Immature natural killer cell (primary cell): Measurements from ENCODE around the gene DCN. TPM values are rescaled to one million over a fixed set of nuclear protein-coding genes. Genes with fewer than 3 reads are reported as not detected.

Source experiments
- DNase-seq, 3 donors: peaks; one replicate each; pipeline ENCODE4 v3.0.0; 2022; ENCODE audit warnings: mixed read lengths in 1 of 3
- H3K27ac Mint-ChIP-seq, 6 donors: one replicate each; pipeline ENCODE4 v1.8.0; 2020; ENCODE audit warnings: mixed read lengths in 6 of 6, mild to moderate bottlenecking in 5 of 6, inconsistent platforms in 4 of 6, moderate library complexity in 3 of 6
- H3K27me3 Mint-ChIP-seq, 3 donors: one replicate each; pipeline ENCODE4 v1.8.0; 2020 to 2021; ENCODE audit warnings: low read depth in 3 of 3, mild to moderate bottlenecking in 3 of 3, mixed read lengths in 3 of 3, moderate library complexity in 3 of 3, inconsistent platforms in 1 of 3
- H3K36me3 Mint-ChIP-seq, 3 donors: one replicate each; pipeline ENCODE4 v1.8.0; 2020; ENCODE audit warnings: mixed read lengths in 3 of 3, inconsistent platforms in 2 of 3, mild to moderate bottlenecking in 2 of 3
- H3K4me1 Mint-ChIP-seq, 2 donors: one replicate each; pipeline ENCODE4 v1.8.0; 2020; ENCODE audit warnings: inconsistent platforms in 2 of 2, mild to moderate bottlenecking in 2 of 2, mixed read lengths in 2 of 2, moderate library complexity in 1 of 2
- H3K4me3 Mint-ChIP-seq, 5 donors: one replicate each; pipeline ENCODE4 v1.8.0; 2020; ENCODE audit warnings: mild to moderate bottlenecking in 5 of 5, mixed read lengths in 5 of 5, inconsistent platforms in 3 of 5, moderate library complexity in 3 of 5
- H3K9me3 Mint-ChIP-seq, 6 donors: one replicate each; pipeline ENCODE4 v1.8.0; 2020; ENCODE audit warnings: mild to moderate bottlenecking in 6 of 6, mixed read lengths in 6 of 6, inconsistent platforms in 4 of 6, moderate library complexity in 3 of 6
- polyA plus RNA-seq, 3 donors: library from polyadenylated mRNA; unstranded; fragments of 300-500 nt; fragmentation: Illumina TruSeq; gene quantifications; one replicate each; pipeline ENCODE4 v1.2.3, GENCODE V29; 2021

DCN gene
- polyA plus RNA-seq, 3 donors from 2014 or later, result not detected

DNA sequence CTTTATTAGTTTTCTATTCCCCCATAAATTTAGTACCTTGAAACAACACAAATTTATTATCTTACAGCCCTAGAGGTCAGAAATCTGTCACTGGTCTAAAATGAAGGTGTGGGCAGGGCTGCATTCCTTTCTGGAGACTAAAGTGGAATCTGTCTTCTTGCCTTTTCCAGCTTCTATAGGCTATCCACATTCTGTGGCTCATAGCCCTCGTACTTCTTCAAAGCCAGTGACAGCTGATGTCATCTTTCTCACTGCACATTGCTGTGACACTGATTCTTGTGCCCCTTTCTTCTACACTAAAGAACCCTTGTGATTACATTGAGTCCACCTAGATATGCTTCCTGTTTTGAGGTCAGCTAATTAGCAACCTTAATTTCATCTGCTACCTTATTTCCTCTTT is 23.2 kb upstream of the DCN start:
- Mint-ChIP-seq H3K36me3 (no peaks in the 10 kb centered on the region), H3K4me3 (no peak overlapping the region), H3K27me3 (peaks cover 0 to 4% (median 1%) of the 10 kb centered on the region in 3 donors), H3K27ac (no peak overlapping the region), H3K9me3 (peaks cover 0 to 8% (median 4%) of the 10 kb centered on the region in 6 donors), H3K4me1 (no peaks in the 10 kb centered on the region)
- DNase-seq, result no peak

DNA sequence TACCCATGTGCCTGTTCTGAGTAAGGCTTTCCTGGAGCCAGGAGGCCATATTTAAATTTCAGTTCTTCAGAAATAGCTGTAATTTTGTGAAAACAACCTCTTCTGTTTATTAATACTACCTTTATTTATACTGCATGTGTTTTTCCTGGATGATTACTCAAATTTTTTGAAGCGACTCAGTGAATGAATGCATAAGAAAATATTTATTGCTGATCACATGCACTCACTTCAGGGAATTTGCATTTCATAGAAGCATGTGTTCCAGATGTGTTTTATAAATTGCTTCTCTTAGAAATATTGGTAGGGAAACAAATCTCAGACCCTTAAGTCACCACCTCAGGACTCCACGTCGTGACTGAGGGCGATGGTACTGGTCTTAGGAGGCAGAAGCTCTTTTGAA is 21.8 kb upstream of the DCN start:
- no peak for DNase-seq
- Mint-ChIP-seq H3K27ac (no peak overlapping the region), H3K4me1 (no peaks in the 10 kb centered on the region), H3K36me3 (no peaks in the 10 kb centered on the region), H3K4me3 (no peak overlapping the region), H3K27me3 (peaks cover 0 to 4% (median 1%) of the 10 kb centered on the region in 3 donors), H3K9me3 (peaks cover 0 to 8% (median 4%) of the 10 kb centered on the region in 6 donors)

DNA sequence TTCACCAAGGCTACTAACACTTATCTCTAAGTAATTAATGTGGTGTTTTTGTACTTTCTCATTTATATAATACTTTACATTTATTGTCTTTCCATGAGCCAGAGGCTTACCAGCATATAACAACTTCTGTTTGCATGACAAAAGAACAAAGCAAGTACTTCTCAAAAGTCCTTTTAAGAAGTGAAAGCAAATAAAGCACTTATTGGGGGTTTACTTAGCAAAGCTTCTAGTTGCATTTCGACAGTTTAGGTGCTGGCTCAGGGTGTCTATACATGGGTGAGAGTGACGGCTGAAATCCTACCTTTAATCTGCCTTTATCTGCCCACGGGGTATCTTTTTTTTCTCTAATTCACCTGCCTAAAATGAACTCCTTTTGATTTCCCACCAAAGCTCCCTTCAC is 21.0 kb upstream of the DCN start:
- H3K27ac Mint-ChIP-seq, result no peak overlapping the region
- H3K27me3 Mint-ChIP-seq, result peaks cover 0 to 4% (median 0%) of the 10 kb centered on the region in 3 donors
- no peaks in the 10 kb centered on the region for H3K4me1 Mint-ChIP-seq
- no peak for DNase-seq
- H3K9me3 Mint-ChIP-seq, result peaks cover 0 to 8% (median 4%) of the 10 kb centered on the region in 6 donors
- H3K36me3 Mint-ChIP-seq, result no peaks in the 10 kb centered on the region
- H3K4me3 Mint-ChIP-seq, result no peak overlapping the region

DNA sequence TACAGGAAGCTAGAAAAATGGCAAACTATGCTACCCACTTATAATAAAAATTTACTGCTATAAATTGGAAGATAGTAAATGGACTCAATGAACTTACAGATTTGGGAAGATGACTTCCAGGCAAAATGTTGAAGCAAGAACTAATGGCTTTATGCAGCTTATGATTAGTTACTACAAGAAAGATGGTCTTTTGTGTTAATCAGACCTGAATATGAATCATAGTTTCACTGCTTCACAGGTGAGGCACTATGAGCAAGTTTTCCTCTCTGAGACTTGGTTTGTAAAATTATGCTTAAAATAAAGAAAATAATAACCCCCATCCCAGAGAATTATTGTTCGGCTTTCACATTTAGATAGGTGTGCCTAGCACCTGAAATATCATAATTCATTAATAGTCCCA is 19.8 kb upstream of the DCN start:
- Mint-ChIP-seq H3K27ac (no peak overlapping the region), H3K4me1 (no peaks in the 10 kb centered on the region), H3K36me3 (no peaks in the 10 kb centered on the region), H3K4me3 (no peak overlapping the region), H3K27me3 (peaks cover 0 to 4% (median 0%) of the 10 kb centered on the region in 3 donors), H3K9me3 (peaks cover 0 to 6% (median under 1%) of the 10 kb centered on the region in 6 donors)
- DNase-seq, result no peak

DNA sequence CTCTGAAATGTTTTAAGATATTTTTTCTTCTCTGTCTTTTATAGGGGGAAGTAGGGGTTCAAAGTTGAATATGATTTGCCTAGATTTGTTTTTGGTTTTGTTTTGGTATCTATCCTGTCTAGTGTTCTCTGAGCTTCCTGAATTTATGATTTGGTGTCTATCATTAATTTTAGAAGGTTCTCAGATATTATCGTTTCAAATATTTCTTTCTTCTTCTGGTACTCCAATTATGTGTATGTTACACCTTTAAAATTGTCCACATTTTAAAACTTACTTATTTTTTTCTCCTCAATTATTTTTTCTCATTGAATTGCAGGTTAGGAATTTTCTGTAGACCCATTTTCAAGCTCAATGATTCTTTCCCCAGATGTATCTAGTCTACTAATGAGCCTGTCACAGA is 13.8 kb upstream of the DCN start:
- H3K36me3 Mint-ChIP-seq, result no peaks in the 10 kb centered on the region
- H3K27me3 Mint-ChIP-seq, result no peaks in the 10 kb centered on the region
- H3K27ac Mint-ChIP-seq, result no peak overlapping the region
- H3K4me3 Mint-ChIP-seq, result no peak overlapping the region
- H3K4me1 Mint-ChIP-seq, result no peaks in the 10 kb centered on the region
- DNase-seq, result no peak
- peaks cover 0 to 9% (median 4%) of the 10 kb centered on the region in 6 donors for H3K9me3 Mint-ChIP-seq

DNA sequence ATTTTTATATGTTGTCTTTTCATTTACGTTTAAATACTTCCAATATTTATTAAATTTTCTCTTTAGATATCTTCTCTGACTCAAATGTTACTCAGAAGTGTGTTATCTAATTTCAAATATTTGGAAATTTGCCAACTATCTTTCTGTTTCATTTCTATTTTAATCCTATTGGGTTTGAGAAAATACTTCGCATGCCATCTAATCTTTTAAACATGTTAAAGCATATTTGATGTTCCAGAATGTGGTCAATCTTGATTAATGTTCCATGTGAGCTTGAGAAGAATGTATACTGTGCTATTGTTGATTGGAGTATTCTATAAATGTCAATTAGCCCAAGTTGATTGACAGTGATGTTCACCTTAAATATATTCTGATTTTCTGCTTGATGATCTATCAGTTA is 11.9 kb upstream of the DCN start:
- DNase-seq, result no peak
- Mint-ChIP-seq H3K36me3 (no peaks in the 10 kb centered on the region), H3K9me3 (peaks cover 0 to 9% (median 6%) of the 10 kb centered on the region in 6 donors), H3K27me3 (no peaks in the 10 kb centered on the region), H3K4me3 (no peak overlapping the region), H3K4me1 (no peaks in the 10 kb centered on the region), H3K27ac (no peak overlapping the region)

DNA sequence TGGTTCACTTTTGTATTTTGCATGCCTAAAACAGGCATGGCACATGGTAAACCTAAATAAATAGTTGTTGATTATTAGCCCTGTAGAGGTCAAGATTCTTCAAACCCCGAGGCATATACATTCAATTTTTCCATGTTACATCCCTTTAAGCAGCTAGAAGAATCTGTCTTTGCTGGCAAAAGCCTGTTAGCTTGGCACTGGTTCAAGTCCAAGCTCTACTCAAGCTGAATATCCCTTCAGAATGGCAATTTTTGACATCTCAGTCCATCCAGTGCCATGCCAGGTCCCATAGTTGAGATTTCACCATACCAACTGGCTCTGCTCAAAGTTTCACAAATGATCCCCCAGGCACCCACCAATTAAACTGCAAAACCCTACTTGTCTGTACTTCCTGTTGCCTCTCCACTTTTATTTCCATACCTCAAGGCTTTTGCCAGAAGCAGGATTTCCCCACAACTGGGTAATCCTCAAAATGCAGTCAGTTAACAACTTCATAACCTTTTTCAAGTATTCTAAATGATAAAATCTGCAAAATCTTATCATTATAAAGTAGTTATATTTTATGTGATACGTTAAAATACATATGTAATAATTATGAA is 9.0 kb upstream of the DCN start:
- H3K4me1 Mint-ChIP-seq, result no peaks in the 10 kb centered on the region
- no peak overlapping the region for H3K27ac Mint-ChIP-seq
- H3K36me3 Mint-ChIP-seq, result no peaks in the 10 kb centered on the region
- H3K27me3 Mint-ChIP-seq, result no peaks in the 10 kb centered on the region
- peaks cover 0 to 9% (median 4%) of the 10 kb centered on the region in 6 donors for H3K9me3 Mint-ChIP-seq
- H3K4me3 Mint-ChIP-seq, result no peak overlapping the region
- DNase-seq, result no peak

DNA sequence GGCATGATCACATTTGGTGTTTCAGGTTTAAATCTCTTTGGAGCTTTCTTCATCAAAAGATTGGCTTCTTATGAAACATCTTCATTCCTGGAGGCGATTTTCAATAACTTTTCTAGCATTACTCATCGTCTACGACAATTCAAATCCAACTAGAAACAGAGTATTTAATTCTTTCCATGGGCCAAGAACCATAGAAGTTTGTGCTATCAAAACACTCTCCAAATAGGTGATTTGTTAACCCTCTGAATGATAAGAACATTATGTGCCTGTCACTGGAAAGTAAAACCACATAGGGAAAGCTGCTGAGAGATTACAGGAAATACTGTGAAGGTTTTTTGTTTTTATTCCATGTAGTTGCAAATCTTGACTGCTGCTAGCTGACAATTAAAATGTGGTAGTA is 6.9 kb upstream of the DCN start:
- Mint-ChIP-seq H3K27me3 (no peaks in the 10 kb centered on the region), H3K36me3 (no peaks in the 10 kb centered on the region), H3K4me1 (no peaks in the 10 kb centered on the region), H3K4me3 (no peak overlapping the region), H3K9me3 (peaks cover 0 to 9% (median 1%) of the 10 kb centered on the region in 6 donors), H3K27ac (no peak overlapping the region)
- DNase-seq, result no peak

DNA sequence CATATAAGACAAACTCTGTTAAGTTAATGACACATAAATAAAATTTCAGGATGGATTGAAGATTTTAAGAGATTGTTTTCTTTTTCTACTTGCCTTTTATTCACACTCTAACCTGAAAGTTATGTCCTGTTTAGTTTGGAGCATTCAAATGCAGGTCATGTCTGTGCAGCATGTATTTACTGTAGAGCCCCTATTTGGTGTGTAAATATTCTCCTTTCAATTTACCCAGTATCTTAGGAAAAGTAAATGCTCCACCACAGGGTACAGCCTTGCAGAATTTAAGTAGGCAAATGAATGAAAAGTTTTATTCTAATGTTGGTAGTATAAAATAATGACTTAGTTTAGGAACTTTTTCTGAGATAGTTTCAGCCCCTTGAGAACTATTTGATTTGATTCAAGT is 6.2 kb upstream of the DCN start:
- Mint-ChIP-seq H3K36me3 (no peaks in the 10 kb centered on the region), H3K27ac (no peak overlapping the region), H3K9me3 (peaks cover 0 to 9% (median 1%) of the 10 kb centered on the region in 6 donors), H3K4me1 (no peaks in the 10 kb centered on the region), H3K4me3 (no peak overlapping the region), H3K27me3 (no peaks in the 10 kb centered on the region)
- no peak for DNase-seq

DNA sequence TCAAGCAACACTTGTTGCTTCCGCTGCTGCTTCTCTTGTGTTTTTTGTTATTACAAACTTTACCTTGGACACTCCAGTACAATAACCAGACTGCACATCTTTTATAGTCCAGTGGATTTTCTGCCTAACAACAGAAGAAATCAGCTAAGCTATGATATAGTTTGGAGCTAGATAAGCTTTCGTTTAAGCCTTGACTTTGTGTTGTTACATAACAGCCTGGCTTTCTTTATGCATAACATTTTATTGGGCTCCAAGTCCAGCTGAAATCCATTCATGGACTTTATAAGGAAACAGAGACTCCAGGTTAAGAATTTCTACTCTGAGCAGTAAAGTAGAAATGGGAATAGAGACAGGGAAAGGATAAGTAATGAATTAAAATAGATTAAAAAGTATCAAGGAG is 3.5 kb upstream of the DCN start:
- Mint-ChIP-seq H3K4me3 (no peak overlapping the region), H3K27ac (no peak overlapping the region), H3K27me3 (peaks cover 0 to 2% (median 0%) of the 10 kb centered on the region in 3 donors), H3K9me3 (peaks cover 0 to 6% (median 0%) of the 10 kb centered on the region in 6 donors), H3K36me3 (no peaks in the 10 kb centered on the region), H3K4me1 (no peaks in the 10 kb centered on the region)
- no peak for DNase-seq

DNA sequence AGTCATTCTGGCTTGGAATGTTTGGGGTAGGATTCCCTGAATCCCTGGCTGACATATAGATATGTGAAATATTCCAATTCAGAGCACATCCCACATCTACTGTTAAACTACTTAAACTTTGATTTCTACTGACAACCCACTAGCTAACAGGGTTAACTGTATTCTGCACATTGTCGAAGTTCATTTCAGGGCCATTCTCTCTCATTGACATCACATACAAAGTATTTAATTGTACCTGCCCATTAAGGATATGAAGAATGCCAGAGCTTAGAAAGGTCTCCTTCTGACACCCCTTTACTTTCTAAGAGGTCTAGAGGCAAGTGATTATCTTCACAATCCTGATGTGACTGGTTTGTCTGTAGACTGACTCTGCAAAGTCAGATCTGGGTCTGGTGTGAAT is 2.8 kb upstream of the DCN start:
- DNase-seq, result no peak
- no peaks in the 10 kb centered on the region for H3K36me3 Mint-ChIP-seq
- H3K4me1 Mint-ChIP-seq, result no peaks in the 10 kb centered on the region
- H3K9me3 Mint-ChIP-seq, result peaks cover 0 to 6% (median 0%) of the 10 kb centered on the region in 6 donors
- no peak overlapping the region for H3K4me3 Mint-ChIP-seq
- peaks cover 0 to 2% (median 0%) of the 10 kb centered on the region in 3 donors for H3K27me3 Mint-ChIP-seq
- no peak overlapping the region for H3K27ac Mint-ChIP-seq

DNA sequence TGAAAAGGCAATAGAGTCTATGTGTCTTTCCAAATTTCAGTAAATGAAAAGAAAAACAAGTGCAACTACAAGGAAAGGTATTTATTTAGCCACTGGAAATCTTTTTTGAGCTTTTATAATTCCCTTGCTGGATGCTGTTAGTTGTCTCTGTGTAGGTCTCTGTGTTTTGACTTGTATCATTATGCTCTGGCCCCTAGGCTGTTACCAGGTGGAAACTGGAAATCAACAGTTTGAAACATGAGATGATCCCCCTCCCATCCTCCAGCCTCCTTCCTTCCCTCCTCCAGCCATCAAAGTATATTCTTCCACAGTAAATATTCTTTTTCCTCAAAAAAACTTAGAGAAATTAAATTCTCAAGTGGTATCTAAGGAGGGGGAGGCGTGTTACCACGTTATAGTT is 934 bp upstream of the DCN start:
- Mint-ChIP-seq H3K36me3 (no peaks in the 10 kb centered on the region), H3K27ac (no peak overlapping the region), H3K9me3 (no peaks in the 10 kb centered on the region), H3K27me3 (peaks cover 0 to 2% (median 0%) of the 10 kb centered on the region in 3 donors), H3K4me1 (no peaks in the 10 kb centered on the region), H3K4me3 (no peak overlapping the region)
- no peak for DNase-seq

DNA sequence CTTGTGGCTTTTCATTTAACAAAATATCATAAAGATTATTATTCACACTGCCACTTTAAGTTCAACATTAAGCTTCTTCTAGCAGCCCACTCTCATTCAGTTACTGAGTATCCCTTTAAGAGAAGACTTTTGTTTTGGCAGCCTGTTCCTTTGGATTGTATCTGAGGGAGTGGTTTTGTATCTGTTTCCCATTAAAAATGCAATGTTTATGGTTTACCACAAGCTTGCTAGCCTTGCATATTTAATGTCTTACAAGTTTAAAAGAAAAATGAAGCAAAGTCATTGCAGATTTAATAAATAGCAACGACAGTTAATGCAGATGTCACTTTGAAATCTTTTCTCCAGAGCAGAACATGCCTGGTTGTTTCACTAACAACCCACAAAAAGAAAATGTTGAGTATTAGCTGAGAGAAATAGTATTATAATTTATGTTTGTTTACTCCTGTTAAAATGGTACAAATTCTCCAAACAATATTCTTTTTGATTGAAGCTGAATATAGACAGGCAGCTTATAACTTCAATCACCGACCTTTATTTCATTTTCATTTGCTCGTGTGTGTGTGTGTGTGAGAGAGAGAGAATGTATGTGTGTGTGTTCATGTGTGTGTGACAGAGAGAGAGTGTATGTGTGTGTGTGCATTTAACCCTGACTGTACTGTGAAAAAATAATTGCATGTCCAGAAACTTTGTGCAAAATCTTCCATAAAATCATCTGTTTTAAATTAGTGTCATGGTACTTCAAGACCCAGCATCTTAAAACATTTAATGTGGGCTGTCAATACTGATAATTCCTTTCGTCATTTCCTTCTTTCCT is 1.8 kb downstream of the DCN start:
- Mint-ChIP-seq H3K4me1 (no peaks in the 10 kb centered on the region), H3K27me3 (peaks cover 0 to 2% (median 1%) of the 10 kb centered on the region in 3 donors), H3K27ac (no peak overlapping the region), H3K9me3 (no peaks in the 10 kb centered on the region), H3K36me3 (no peaks in the 10 kb centered on the region), H3K4me3 (no peak overlapping the region)
- no peak for DNase-seq

DNA sequence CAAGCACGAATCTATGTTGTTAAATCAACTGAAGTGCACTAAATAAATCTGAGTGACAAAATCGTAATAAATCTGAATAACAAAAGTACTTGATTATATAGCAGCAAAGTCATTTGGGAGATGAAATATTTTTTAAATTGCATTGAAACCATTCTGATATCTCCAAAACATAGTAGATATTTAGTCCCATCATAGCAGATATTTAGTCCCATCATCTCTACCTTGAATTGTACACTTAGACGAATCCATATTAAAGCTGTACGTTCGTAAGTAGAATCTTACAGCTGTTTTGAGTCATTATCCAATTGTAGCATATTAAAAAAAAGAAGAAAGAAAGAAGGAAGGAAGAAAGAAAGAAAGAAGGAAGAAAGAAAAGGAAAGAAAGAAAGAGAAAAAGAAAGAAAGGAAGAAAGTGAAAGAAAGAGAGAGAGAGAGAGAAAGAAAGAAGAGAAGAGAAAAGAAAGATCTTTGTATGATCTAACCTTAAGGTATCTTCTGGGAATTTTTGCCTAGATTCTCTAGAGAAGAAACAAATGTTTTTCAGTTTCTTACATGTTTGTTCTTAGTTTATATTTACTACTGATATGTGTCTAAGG is 2.6 kb downstream of the DCN start:
- no peak overlapping the region for H3K27ac Mint-ChIP-seq
- H3K4me1 Mint-ChIP-seq, result no peaks in the 10 kb centered on the region

More for the DNA sequence above, 2.6 kb downstream of the DCN start:
- no peak for DNase-seq
- Mint-ChIP-seq H3K27me3 (peaks cover 0 to 2% (median 1%) of the 10 kb centered on the region in 3 donors), H3K4me3 (no peak overlapping the region), H3K9me3 (no peaks in the 10 kb centered on the region), H3K36me3 (no peaks in the 10 kb centered on the region)
